ENCODE data around the gene DAP.

Gene DAP

DNA sequence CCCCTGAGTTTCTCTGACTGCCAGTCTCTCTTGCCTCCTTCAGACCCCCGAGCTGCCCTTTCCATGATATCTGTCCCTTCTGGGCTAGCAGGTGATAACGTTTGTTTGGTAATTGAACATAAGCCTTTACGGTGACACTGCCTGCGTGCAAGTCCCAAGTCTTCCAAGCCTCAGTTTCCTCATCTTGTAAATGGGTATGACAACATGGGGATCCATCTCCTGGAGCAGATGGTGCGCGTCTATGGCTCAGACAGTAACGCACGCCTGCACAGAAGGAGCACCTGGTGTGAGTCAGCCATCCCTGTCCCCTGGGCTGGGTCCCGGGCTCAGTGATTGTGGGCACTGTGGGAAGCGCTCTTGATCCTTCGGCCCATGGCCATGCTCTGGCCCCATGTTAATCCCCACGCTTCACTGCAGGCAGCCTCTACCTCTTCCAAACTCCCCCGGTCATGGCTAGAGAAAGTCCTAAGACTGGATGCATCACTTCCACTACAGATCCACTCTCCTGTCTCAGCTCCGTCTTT is 85.8 kb downstream of the DAP start:
- no peak overlapping the region for H3K4me3 ChIP-seq (ENCODE audit: low read depth, low read length)
- in situ Hi-C loops (cut with HindIII; ENCODE audit: low sequenced_read_pairs) = no loop called here
- DNase-seq (ENCODE audit: low read depth) = no peak
- TF ChIP-seq, protein P1, sequence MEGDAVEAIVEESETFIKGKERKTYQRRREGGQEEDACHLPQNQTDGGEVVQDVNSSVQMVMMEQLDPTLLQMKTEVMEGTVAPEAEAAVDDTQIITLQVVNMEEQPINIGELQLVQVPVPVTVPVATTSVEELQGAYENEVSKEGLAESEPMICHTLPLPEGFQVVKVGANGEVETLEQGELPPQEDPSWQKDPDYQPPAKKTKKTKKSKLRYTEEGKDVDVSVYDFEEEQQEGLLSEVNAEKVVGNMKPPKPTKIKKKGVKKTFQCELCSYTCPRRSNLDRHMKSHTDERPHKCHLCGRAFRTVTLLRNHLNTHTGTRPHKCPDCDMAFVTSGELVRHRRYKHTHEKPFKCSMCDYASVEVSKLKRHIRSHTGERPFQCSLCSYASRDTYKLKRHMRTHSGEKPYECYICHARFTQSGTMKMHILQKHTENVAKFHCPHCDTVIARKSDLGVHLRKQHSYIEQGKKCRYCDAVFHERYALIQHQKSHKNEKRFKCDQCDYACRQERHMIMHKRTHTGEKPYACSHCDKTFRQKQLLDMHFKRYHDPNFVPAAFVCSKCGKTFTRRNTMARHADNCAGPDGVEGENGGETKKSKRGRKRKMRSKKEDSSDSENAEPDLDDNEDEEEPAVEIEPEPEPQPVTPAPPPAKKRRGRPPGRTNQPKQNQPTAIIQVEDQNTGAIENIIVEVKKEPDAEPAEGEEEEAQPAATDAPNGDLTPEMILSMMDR (IDR thresholded peaks at IDR 0.05; ENCODE audit: low read depth, low read length, missing control alignments) = no peak

DNA sequence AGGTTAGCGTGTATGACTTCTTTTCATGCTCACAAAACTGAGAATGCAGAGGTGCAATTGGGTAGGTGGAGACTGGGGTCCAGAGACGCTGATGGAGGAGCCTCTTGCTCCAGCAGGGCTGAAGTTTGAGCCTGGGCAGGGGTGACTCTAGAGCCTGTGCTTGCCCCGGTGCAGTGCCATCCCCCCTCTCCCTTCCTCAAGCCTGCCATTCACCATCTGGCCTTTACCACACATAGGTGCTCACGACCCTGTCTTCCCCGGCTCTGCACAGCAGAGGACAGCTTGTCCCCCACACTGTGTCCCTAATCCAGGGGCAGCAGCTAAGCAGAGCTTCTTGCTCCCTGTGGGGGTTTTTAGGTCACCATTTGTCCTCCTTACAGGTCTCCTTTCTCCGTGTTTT is 86.5 kb downstream of the DAP start:
- in situ Hi-C loops (cut with HindIII; ENCODE audit: low sequenced_read_pairs) = no loop called here
- DNase-seq (ENCODE audit: low read depth) = no peak
- H3K4me3 ChIP-seq (ENCODE audit: low read depth, low read length) = no peak overlapping the region
- TF ChIP-seq, protein P1 (IDR thresholded peaks at IDR 0.05; ENCODE audit: low read depth, low read length, missing control alignments) = no peak

DNA sequence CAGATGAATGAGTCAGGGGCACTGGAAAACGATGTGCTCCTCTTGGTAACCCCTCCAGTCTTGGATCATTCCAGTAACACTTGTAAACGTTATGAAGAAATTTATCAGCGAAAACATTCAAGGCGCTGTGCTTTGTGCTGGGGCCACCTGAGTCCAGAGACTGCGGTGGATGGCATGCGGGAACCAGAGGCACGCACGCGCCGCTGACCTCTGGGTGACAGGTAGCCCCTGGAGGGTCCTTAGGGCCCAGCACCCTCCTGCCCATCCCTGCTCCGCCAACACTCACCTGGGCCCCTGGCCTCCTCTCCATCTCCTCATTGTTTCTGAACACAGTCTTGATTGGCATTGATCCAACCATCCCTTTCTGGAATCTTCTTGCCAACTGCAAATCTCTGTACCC is 86.9 kb downstream of the DAP start:
- no peak overlapping the region for H3K4me3 ChIP-seq (ENCODE audit: low read depth, low read length)
- DNase-seq (ENCODE audit: low read depth) = no peak
- TF ChIP-seq, protein P1 (IDR thresholded peaks at IDR 0.05; ENCODE audit: low read depth, low read length, missing control alignments) = no peak
- in situ Hi-C loops (cut with HindIII; ENCODE audit: low sequenced_read_pairs) = no loop called here

DNA sequence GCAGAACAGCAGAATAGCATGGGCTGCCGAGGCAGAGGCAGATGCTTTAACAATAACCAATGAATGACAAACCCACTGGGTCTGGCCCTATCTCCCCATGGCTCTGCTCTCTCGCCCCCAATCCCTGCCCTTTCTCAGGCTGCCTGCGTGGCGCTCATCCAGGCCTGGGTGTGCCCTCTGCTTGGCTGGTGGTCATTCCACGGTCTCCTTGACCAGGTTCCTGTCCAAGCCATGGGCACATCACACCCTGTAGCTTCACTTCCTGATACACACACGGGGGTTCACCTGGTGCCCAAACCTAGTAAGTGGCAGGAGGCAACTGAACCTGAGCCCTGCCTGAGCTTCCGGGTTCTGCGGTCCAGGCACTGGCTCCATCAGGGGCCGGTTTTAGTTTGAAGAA is 87.6 kb downstream of the DAP start:
- TF ChIP-seq, protein P1 (IDR thresholded peaks at IDR 0.05; ENCODE audit: low read depth, low read length, missing control alignments) = no peak
- DNase-seq (ENCODE audit: low read depth) = no peak
- in situ Hi-C loops (cut with HindIII; ENCODE audit: low sequenced_read_pairs) = no loop called here
- no peak overlapping the region for H3K4me3 ChIP-seq (ENCODE audit: low read depth, low read length)

DNA sequence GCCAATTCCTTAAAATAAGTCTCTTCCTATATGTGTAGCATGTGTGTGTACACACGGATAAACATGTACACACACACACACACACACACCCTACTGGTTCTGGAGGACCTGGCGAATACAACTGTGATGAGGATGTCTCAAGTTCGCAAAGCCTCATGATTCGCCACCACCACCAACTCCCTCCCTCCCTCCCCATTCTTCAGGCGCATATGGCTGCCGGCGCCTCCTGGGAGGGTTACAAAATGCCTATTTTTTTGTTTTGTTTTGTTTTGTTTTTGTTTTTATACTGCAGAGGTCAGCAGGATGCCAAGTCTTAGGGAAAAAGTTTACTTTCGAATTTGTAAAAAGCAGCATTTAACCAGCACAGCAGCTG is 88.0 kb downstream of the DAP start:
- no peak overlapping the region for H3K4me3 ChIP-seq (ENCODE audit: low read depth, low read length)
- DNase-seq (ENCODE audit: low read depth) = no peak
- in situ Hi-C loops (cut with HindIII; ENCODE audit: low sequenced_read_pairs) = no loop called here
- TF ChIP-seq, protein P1 (IDR thresholded peaks at IDR 0.05; ENCODE audit: low read depth, low read length, missing control alignments) = no peak

DNA sequence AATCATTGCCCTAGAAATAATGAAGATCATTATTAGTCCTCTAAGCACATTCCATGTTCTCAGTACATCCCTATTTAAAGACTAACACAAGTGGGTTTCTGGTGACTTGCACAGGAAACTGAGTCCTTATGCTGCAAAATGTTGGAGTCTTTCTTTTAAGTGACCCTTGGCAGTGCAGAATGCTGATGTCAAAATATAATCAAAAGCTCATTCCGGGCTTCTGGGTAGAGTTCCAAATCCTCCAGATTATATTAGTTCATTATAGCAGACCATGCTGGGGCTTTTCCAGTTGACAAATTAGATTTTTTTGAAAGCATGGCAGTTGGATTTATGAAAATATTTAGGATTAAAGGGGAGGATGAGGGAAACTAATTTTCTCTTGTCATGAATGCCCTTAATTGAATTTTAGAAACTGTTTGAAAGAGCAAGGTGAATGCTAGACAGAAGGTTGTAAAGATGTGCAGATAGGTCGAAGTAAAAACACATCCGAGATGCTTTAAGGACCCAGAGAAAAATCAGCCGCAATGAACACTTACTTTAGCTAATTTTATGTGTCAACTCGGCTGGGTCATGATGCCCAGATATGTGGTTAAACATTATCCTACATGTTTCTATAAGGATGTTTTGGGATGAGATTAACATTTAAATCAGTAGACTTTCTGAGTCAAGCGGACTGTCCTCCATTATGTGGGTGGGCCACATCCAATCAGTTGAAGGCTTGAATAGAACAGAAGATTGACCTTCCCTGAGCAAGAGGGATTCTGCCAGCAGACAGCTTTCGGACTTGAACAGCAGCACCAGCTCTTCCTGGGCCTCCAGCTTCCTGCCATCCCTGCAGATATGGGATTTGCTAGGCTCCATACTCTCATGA is 88.7 kb downstream of the DAP start:
- H3K4me3 ChIP-seq (ENCODE audit: low read depth, low read length) = no peak overlapping the region
- TF ChIP-seq, protein P1 (IDR thresholded peaks at IDR 0.05; ENCODE audit: low read depth, low read length, missing control alignments) = no peak
- in situ Hi-C loops (cut with HindIII; ENCODE audit: low sequenced_read_pairs) = no loop called here
- no peak for DNase-seq (ENCODE audit: low read depth)
